ES-I3 (cell line): ENCODE results near the gene WWOX.

Experiments
- H3K36me3 ChIP-seq: 2 replicates; pipeline ENCODE4 v1.6.1; 2013; ENCODE audit warnings: mild to moderate bottlenecking, low read length, control low read depth, moderate library complexity; ENCODE audit not compliant: insufficient read depth
- H3K4me1 ChIP-seq: 2 replicates; pipeline ENCODE4 v1.6.1; 2013; ENCODE audit warnings: mild to moderate bottlenecking, control low read depth, low read length; ENCODE audit not compliant: insufficient read depth
- H3K9ac ChIP-seq: 2 replicates; pipeline ENCODE4 v1.6.1; 2013; ENCODE audit warnings: low read depth, mild to moderate bottlenecking, low read length, moderate library complexity
- H3K9me3 ChIP-seq: 2 replicates; pipeline ENCODE4 v1.6.1; 2013; ENCODE audit warnings: mild to moderate bottlenecking, low read length, moderate library complexity; ENCODE audit not compliant: control insufficient read depth, insufficient read depth

Gene WWOX

GRCh38 chr16:78635807-78636206 lies 536.4 kb downstream of the WWOX start:
- H3K9ac ChIP-seq, result no peak overlapping the region
- H3K9me3 ChIP-seq, result no peaks in the 10 kb centered on the region

GRCh38 chr16:78638371-78638770 lies 538.9 kb downstream of the WWOX start:
- H3K9ac ChIP-seq, result no peak overlapping the region
- H3K9me3 ChIP-seq, result no peaks in the 10 kb centered on the region
- no peaks in the 10 kb centered on the region for H3K36me3 ChIP-seq
- peaks cover 2% of the 10 kb centered on the region; the same call in 1 of the 2 replicates for H3K4me1 ChIP-seq

More at GRCh38 chr16:78635807-78636206, 536.4 kb downstream of the WWOX start:
- Histone ChIP-seq H3K36me3 (no peaks in the 10 kb centered on the region), H3K4me1 (no peaks in the 10 kb centered on the region)

GRCh38 chr16:78639775-78640174 lies 540.3 kb downstream of the WWOX start:
- Histone ChIP-seq H3K4me1 (peaks cover 2% of the 10 kb centered on the region; the same call in 1 of the 2 replicates), H3K36me3 (no peaks in the 10 kb centered on the region), H3K9me3 (no peaks in the 10 kb centered on the region), H3K9ac (no peak overlapping the region)

GRCh38 chr16:78640886-78641285 lies 541.4 kb downstream of the WWOX start:
- peaks cover 2% of the 10 kb centered on the region; the same call in 1 of the 2 replicates for H3K4me1 ChIP-seq
- H3K36me3 ChIP-seq, result no peaks in the 10 kb centered on the region
- no peaks in the 10 kb centered on the region for H3K9me3 ChIP-seq
- no peak overlapping the region for H3K9ac ChIP-seq

- peaks cover 2% of the 10 kb centered on the region; the same call in 1 of the 2 replicates for H3K4me1 ChIP-seq
- no peak overlapping the region for H3K9ac ChIP-seq
- no peaks in the 10 kb centered on the region for H3K36me3 ChIP-seq
- no peaks in the 10 kb centered on the region for H3K9me3 ChIP-seq
Measured at GRCh38 chr16:78641433-78641832, 542.0 kb downstream of the WWOX start.

- Histone ChIP-seq H3K9ac (no peak overlapping the region), H3K9me3 (no peaks in the 10 kb centered on the region), H3K4me1 (peaks cover 2% of the 10 kb centered on the region; the same call in 1 of the 2 replicates), H3K36me3 (no peaks in the 10 kb centered on the region)
Measured at GRCh38 chr16:78642621-78643285, 543.3 kb downstream of the WWOX start.

- no peaks in the 10 kb centered on the region for H3K36me3 ChIP-seq
- H3K9ac ChIP-seq, result no peak overlapping the region
- H3K4me1 ChIP-seq, result peaks cover 2% of the 10 kb centered on the region; the same call in 1 of the 2 replicates
- no peaks in the 10 kb centered on the region for H3K9me3 ChIP-seq
Measured at GRCh38 chr16:78645657-78646056, 546.2 kb downstream of the WWOX start.

GRCh38 chr16:78647019-78647418 lies 547.6 kb downstream of the WWOX start:
- H3K36me3 ChIP-seq, result no peaks in the 10 kb centered on the region
- no peaks in the 10 kb centered on the region for H3K4me1 ChIP-seq
- H3K9ac ChIP-seq, result no peak overlapping the region
- H3K9me3 ChIP-seq, result no peaks in the 10 kb centered on the region

- no peaks in the 10 kb centered on the region for H3K4me1 ChIP-seq
- no peak overlapping the region for H3K9ac ChIP-seq
- H3K9me3 ChIP-seq, result no peaks in the 10 kb centered on the region
- no peaks in the 10 kb centered on the region for H3K36me3 ChIP-seq
Measured at GRCh38 chr16:78647491-78647890, 548.0 kb downstream of the WWOX start.

GRCh38 chr16:78648517-78648916 lies 549.1 kb downstream of the WWOX start:
- Histone ChIP-seq H3K9me3 (no peaks in the 10 kb centered on the region), H3K4me1 (no peaks in the 10 kb centered on the region), H3K36me3 (no peaks in the 10 kb centered on the region), H3K9ac (no peak overlapping the region)

GRCh38 chr16:78650339-78651074 lies 551.1 kb downstream of the WWOX start:
- H3K9ac ChIP-seq, result no peak overlapping the region
- no peaks in the 10 kb centered on the region for H3K9me3 ChIP-seq
- H3K4me1 ChIP-seq, result no peaks in the 10 kb centered on the region
- H3K36me3 ChIP-seq, result no peaks in the 10 kb centered on the region

- no peak overlapping the region for H3K9ac ChIP-seq
- H3K36me3 ChIP-seq, result no peaks in the 10 kb centered on the region
- H3K4me1 ChIP-seq, result no peaks in the 10 kb centered on the region
- no peaks in the 10 kb centered on the region for H3K9me3 ChIP-seq
Measured at GRCh38 chr16:78654929-78655328, 555.5 kb downstream of the WWOX start.

- Histone ChIP-seq H3K4me1 (no peaks in the 10 kb centered on the region), H3K36me3 (no peaks in the 10 kb centered on the region), H3K9ac (no peak overlapping the region), H3K9me3 (no peaks in the 10 kb centered on the region)
Measured at GRCh38 chr16:78655331-78656113, 556.1 kb downstream of the WWOX start.

- Histone ChIP-seq H3K9me3 (no peaks in the 10 kb centered on the region), H3K36me3 (no peaks in the 10 kb centered on the region), H3K4me1 (no peaks in the 10 kb centered on the region), H3K9ac (no peak overlapping the region)
Measured at GRCh38 chr16:78656887-78657286, 557.4 kb downstream of the WWOX start.
